Left cardiac atrium (tissue), 4 donors: ENCODE data around the gene PRDX1. TPM values are rescaled to one million over a fixed set of nuclear protein-coding genes. Genes with fewer than 3 reads are reported as not detected.

Source experiments
- ATAC-seq, 2 donors: fragments of 200-7000 bp; cut with Tn5 transposase; one replicate each; pipeline ENCODE4 v1.9.1; 2020; ENCODE audit warnings: mild to moderate bottlenecking in 2 of 2, moderate library complexity in 2 of 2
- DNase-seq: peaks from one replicate; pipeline ENCODE4 v3.0.0-alpha.2; 2020
- intact Hi-C, 2 donors: fragments of 100-400 bp; cut with DNase I; formaldehyde crosslinking; loops; one replicate each; pipeline versions ENCODE4 v1.14.1 to v1.15.1; 2022 to 2023
- long read RNA-seq: library from polyadenylated mRNA; unstranded; transcript quantifications from one replicate; pipeline ENCODE4 v2.0.0, GENCODE V29; 2021
- total RNA-seq, 2 donors: library from RNA; stranded (reverse); fragmentation: NEBNext Ultra II Directional; extraction: Animal tissue kit (Norgen Biotek cat#: 25700); gene quantifications; one replicate each; pipeline ENCODE4 v1.2.1, GENCODE V29; 2021
- donor health status: DM: no; HTN: yes; CAD: no.
- donor health status: DM: no; HTN: yes; CAD: no; lungs with severe emphysema.
- donor health status: DM: yes; HTN: yes; CAD: no.
- donor health status: Dilated cardiomyopathy.

The PRDX1 gene
- 100 to 1,000 TPM; 599 to 604 TPM for total RNA-seq
- long read RNA-seq, transcript PRDX1-202 (6 exons, 1,021 nt): major isoform, 121 of 124 reads
- long read RNA-seq, partial matches to known transcripts: 0 of 124 reads
- long read RNA-seq, other reads (novel, unspliced or antisense): 2 of 124 reads

DNA sequence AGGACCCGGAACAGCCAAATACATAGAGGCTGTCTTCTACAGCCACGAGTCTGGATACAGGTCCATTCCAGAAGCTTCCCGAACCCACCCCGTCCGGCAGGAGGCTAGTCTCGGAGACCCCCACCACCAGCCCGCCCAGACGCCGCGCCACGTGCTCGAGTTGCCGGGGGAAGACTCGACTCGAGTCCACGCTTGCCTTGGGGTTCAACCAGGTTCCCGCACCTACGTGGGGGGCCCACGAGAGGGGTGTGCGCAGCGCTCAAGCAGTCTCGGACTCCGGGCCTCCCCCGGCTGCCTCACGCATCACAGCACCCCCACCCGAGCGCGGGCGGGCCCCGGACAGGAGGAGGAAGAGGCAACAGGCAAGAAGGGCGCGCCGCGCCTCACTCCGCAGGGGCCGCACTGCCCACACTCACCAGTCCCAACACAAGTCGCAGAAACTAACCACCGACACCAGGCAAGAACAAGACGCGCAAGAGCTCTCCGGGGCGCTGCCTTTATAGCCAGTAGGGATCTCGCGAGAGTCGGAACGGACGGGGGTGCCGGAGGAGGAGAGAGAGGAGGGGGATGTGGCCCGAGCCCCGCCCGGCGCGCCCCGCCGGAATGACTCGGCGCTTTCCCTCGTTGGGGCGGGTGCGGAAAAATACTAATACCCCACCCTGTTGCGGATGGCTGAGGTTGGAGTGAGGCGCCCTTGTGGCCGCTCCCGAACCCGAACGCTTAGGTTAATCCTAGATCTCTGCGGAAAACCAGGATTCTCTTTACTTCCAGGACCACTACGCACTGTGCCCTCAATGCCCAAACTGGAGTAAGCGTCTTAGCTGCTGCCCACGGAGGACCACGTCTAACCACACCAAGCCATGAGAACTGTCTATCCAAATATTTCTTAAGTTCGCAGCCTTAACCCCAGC lies at the start of gene PRDX1:
Gene PRDX1 (minus strand): TSS at position 472 of the 911 bp plus-strand sequence. CDS start 2,841 bp downstream, outside the sequence.
- intact Hi-C loops: loop anchor here (2.0 to 5.0 kb wide), 2 partner anchors 29 to 51 kb away; partner anchors contain the start of gene AKR1A1 (in 1 of the 2)
- peak; percentile 97 for DNase-seq
- peak; percentile 97 to 98 for ATAC-seq

DNA sequence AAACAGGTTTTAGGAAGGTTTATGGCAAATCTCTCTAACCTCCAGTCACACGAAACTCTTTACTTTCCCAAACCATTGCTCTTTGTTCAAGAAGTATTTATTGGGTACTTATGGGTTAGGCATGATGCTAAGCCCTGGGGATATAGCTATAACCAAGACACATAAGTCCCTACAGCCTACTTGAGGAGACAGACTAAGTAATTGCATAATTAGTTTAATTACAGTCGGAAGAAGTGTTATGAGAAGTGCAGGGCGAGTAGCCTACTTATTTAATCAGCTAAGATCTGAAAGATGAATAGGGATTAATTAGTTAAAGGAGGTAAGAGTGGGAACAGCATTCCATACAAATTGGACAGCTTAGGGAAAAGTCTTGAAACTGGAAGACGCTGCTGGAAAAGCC lies 48.9 kb upstream of the PRDX1 start:
- ATAC-seq (no peak), DNase-seq (no peak)
- intact Hi-C loops: loop anchor here (5.0 to 10.0 kb wide), 4 partner anchors 48 to 556 kb away; partner anchors contain the start of genes HECTD3 (in 1 of the 2), PRDX1 (in 1 of the 2) and UROD (in 1 of the 2)

DNA sequence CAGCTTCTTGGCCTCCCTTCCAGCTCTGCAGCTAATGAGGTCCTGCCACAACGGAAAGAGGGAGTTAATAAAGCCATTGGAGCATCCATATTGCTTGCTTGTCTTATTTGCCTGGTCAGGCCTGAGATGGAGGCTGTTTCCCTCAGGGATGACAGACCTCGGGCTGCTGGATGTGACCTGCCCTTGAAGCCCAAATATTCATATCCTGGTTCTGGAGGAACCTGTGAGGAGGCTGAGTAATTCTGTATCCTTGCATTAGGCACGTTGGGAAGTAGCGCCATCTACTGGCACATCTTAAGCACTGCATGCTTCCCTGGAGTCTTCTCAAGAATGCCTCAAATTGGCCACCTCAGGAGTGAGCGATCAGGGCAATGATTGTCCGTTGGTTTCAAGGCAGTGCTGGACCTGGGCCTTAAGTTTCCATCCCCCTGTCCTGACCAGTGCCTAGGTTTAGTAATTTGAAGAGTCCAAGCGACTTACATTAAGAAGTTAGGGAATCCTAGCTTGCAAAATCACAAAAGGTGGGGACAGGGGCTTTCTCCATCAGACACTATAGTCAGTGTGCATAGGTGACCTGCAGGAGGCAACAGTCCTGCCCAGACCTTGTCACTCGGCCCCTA lies 48.4 kb upstream of the PRDX1 start:
- ATAC-seq: peak; percentile 60 to 70
- intact Hi-C loops: loop anchor here (5.0 to 10.0 kb wide), 4 partner anchors 48 to 555 kb away; partner anchors contain the start of genes HECTD3 (in 1 of the 2), PRDX1 (in 1 of the 2) and UROD (in 1 of the 2)
- DNase-seq: peak; percentile 67

DNA sequence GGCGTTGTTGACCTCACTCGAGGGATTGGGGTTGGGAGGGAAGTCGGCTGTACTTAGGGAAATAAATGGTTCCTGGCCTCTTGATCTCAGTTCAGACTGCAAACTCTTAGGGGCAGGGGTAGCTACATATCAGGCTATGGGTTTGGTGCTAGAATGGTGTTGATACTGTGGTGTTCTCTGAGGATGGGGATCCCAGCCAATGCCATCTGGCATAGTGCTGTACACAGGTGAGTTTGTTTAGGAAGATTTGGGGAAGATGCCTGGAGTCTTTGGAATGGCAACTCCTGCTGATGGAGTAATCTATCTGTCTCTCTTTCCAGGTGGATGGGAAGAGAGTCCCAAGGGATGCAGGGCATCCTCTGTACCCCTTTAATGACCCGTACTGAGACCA lies 47.9 kb upstream of the PRDX1 start:
- no peak for ATAC-seq
- intact Hi-C loops: loop anchor here in 1 of 2 donors (5.0 kb wide), 1 partner anchor 207 kb away; no protein-coding TSS in a partner anchor
- no peak for DNase-seq

DNA sequence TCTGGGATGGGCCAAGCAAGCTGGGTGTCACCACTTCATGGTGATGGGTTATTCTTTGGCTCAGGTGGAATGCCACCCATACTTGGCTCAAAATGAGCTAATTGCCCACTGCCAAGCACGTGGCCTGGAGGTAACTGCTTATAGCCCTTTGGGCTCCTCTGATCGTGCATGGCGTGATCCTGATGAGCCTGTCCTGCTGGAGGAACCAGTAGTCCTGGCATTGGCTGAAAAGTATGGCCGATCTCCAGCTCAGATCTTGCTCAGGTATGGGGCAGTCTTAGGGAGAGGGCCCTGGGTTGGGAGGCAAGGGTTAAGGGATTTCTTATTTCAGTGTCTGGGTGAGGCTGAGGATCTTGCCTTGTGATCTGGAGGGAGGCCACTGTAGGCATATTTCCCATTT lies 46.7 kb upstream of the PRDX1 start:
- intact Hi-C loops: loop anchor here in 1 of 2 donors (5.0 kb wide), 1 partner anchor 206 kb away; no protein-coding TSS in a partner anchor
- ATAC-seq: no peak
- no peak for DNase-seq

DNA sequence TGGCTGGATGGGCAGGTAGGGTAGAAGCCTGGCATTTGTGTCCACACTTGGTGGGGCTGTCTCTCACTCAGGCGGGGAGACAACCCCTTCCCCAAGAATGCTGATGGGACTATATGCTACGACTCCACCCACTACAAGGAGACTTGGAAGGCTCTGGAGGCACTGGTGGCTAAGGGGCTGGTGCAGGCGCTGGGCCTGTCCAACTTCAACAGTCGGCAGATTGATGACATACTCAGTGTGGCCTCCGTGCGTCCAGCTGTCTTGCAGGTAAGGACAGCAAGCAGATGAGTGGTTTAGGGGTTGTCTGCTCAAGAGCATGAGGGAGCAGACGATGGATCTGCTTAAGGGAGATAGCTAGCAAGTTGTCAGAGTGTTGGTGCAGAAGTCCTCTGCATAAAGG lies 46.2 kb upstream of the PRDX1 start:
- DNase-seq (no peak), ATAC-seq (no peak)
- intact Hi-C loops: loop anchor here in 1 of 2 donors (5.0 kb wide), 1 partner anchor 206 kb away; no protein-coding TSS in a partner anchor

DNA sequence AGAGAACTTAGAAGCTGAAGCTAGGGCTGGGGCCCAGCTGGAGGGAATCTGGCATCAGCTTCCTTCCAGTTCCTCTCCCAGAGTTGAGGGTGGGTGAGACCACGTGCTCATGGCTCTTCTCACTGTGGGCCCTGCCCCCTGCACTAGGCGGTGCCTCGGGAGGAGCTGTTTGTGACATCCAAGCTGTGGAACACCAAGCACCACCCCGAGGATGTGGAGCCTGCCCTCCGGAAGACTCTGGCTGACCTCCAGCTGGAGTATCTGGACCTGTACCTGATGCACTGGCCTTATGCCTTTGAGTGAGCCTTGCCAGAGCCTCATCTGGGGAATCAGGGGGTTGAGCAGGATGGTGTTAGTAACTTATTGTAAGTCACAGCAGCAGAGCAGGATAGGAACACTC lies 45.0 kb upstream of the PRDX1 start:
- peak; percentile 84 for DNase-seq
- intact Hi-C loops: loop anchor here in 1 of 2 donors (5.0 kb wide), 1 partner anchor 204 kb away; no protein-coding TSS in a partner anchor
- ATAC-seq: peak; percentile 89 to 95

DNA sequence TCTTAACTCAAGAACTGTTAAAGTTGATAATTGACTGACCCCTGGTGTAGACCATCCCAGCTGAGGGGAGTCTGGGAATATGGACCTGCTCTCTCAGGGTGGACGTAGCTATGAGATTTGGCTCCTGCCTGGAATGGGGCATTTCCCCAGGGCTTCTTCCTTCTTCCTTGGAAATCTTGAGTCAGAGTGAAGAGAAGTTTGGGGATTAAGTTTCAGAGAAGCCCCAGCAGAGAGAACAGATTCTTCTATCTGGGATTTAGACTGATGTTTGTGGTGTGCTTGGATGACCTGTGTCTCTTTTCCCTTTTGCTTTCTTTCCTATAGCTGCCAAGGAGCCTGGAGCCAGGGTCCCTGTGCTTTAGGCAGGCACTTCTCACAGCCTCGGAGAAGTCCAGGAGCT lies 42.2 kb upstream of the PRDX1 start:
- DNase-seq: no peak
- intact Hi-C loops: no loop called here
- no peak for ATAC-seq

DNA sequence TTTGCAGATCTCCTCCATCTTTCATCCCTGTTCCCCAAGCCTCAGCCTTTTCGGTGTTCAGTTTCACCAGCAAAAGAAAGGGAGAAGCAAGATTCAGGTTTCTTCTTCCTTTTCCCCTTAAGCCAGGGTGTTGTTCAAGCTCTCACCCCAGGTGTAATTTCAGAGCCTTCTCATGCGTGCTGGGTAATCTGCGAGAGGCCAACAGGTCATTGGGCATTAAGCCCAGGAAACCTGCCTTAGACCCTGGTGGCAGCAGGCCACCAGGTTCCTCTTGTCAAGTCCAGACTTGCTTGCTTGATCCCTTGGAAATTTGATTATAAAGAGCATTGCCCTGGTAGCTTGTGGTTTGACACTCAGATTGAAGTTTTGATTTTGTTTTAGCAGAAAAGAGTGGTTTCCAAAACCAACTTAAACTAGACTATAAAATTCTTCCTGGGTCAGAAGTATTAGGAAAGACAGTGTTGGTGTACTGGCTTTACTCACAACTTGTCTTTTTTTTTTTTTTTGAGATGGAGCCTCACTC lies 35.8 kb upstream of the PRDX1 start:
- ATAC-seq (no peak), DNase-seq (no peak)
- intact Hi-C loops: no loop called here

DNA sequence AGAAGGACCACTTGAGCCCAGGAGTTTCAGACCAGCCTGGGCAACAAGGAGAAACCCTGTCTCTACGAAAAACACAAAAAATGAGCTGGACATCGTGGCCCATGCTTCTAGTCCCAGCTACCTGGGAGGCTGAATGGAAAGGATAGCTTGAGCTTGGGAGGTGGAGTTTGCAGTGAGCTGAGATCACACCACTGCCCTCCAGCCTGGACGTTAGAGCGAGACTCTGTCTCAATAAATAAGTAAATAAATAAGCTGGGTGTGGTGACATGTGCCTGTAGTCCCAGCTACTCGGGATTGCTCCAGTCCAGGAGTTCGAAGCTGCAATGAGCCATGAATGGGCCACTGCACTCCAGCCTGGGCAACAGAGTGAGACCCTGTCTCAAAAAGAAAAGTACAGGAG lies 32.5 kb upstream of the PRDX1 start:
- no peak for DNase-seq
- intact Hi-C loops: no loop called here
- ATAC-seq: no peak

DNA sequence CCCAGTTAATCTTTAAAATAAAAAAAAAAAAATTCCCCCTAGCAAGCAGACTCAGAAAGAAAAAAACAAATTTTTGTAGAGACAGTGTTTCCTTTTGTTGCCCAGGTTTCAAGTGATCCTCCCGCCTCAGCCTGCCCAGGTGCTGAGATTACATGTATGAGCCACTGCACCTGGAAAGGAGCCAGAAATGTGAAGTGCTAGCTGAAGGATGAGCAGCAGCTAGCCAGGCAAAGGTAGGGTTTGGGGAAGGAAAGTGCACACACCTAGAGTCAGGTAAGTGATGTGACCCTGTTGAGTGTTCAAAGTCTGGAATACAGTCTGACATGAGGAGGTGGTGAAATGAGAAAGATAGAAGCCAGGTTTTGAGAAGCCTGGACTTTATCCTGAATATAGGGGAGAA lies 30.6 kb upstream of the PRDX1 start:
- intact Hi-C loops: no loop called here
- no peak for DNase-seq
- no peak for ATAC-seq

DNA sequence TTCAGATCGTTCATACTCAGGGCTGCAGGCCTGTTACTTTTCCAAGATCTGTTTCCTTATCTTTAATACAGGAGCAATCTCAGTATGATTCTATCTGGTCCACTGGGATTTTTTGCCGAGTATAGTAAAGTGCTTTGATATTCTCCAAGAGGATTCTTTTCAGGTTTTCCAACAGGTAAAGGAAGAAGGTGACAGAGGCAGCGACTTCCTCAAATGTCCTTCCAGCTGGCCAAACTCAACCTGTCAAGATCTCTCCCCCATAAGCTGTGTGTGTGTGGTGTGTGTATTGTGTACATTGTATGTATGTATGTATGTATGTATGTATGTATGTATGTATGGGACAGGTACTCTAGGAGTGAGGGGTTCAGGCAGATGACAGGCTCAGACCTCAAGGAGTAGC lies 30.0 kb upstream of the PRDX1 start:
- ATAC-seq (no peak), DNase-seq (no peak)
- intact Hi-C loops: loop anchor here in 1 of 2 donors (2.0 kb wide), 1 partner anchor 31 kb away; the partner anchor contains the start of gene PRDX1

DNA sequence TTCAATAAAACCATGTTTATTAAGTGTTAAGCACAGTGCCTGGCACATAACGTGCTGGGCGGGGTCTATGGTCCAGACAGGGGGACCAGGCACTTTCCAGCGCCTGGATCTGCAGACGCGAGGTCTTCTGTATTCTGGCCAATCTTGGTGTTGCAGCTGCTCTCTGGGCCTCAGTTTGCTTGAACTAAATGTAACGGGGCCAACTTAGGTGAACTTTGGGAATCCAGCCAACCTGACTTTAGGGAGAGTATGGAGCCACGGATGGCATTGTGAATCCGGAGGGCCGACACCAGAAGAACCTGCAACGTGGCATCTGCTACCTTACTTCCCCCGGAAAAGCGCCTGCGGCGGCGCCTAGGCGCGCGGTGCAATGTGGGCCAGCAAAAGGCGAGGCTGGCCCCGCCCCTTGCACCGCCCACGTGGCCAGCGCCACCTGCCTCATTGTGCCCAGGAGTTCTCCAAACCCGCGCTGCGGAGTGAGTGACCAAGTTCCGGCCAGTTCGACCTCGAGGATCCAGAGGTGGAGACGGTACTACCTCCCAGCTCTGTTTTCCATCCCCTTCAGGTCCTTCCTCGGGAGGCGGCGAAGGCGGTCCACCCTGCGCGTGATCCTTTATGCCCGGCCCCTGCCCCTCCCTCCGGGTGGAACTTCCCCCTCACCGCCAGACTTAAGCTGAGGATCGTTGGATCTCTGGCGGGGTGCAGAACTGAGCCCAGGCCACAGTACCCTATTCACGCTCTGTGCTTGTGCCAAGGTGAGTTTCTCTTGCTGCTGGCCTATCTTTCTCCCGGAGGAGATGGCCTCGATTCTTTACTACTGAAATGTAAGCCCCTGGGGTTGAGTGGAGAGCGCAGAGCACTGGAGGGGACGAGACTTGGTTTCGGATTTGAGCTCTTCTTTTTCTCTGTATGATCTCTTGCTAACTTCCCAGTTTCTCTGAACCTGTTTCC lies 29.0 kb upstream of the PRDX1 start, which contains the start of gene AKR1A1:
Gene AKR1A1 (plus strand): TSS at position 426 of the 951 bp plus-strand sequence. CDS start 10,969 bp downstream, outside the sequence.
- ATAC-seq (peak; percentile 98), DNase-seq (peak; percentile 90)
- intact Hi-C loops: loop anchor here in 1 of 2 donors (2.0 kb wide), 1 partner anchor 30 kb away; the partner anchor contains the start of gene PRDX1

DNA sequence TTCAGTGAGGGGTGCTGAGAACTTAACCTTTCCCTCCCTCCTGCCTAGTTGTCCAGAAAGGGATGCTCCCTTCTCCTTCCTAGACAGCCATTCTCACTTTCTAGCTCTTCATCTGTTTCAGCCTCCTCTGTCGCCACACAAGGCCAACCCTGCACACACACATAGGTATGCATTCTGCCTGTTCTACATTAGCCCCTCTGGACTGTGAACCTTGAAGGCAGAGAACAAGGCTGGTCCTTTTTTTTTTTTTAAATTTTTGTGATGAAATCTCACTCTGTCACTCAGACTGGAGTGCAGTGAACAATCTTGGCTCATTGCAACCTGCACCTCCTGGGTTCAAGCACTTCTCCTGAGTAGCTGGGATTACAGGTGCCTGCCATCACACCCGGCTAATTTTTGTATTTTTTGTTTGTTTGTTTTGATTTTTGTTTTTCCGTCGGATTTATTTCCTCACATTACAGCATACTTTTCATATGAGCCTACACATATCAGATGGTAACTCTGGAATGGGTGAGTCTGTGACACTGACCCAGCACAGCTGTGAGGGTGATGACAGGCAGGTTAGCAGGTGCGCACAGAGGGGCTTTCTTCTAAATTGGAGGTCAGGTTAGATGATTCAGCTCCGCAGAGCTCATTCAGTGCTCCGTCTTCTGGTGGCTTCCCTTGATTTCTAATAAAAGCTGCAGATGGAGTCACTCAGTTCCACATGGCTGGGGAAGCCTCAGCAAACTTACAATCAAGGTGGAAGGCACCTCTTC lies 24.0 kb upstream of the PRDX1 start:
- DNase-seq: no peak
- intact Hi-C loops: no loop called here
- ATAC-seq: no peak

DNA sequence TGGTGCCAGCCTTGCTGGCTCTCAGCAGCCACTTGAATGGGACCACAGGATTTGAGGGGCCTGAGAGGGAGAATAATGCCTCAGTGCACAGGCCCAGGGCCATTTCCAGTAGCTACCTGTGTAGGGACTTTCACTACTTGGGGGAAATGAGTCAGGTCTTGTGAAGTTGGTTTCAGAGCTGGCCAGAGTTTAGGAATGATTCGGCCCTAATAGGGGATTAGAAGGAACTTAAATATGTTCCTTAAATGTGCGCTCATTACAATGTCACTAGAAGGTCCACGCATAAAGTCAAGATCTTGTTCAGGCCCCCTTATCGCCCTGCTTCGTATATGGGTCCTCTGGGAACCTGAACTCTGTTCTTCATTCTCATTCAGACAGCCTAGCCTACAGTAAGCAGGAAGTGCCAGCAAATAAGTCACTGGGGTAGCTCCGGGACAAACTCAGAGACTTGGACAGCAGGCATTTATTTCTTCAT lies 23.4 kb upstream of the PRDX1 start:
- DNase-seq (no peak), ATAC-seq (no peak)
- intact Hi-C loops: no loop called here

DNA sequence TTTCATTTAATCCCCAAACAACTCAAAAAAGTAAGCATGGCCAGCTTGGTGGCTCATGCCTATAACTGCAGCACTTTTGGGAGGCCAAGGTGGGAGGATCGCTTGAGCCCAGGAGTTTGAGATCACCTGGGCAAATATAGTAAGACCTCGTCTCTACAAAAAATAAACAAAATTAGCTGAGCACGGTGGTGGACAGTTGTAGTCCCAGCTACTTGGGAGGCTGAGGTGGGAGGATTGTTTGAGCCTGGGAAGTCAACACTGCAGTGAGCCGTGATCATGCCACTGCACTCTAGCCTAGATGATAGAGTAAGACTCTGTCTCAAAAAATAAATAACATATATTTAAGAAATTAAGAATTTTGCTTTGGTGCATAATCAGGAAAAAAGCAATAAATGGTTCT lies 22.8 kb upstream of the PRDX1 start:
- intact Hi-C loops: no loop called here
- DNase-seq: no peak

More for the DNA sequence above, 22.8 kb upstream of the PRDX1 start:
- ATAC-seq: no peak
